K562 (cell line): ENCODE measurements around the gene NCOA6. TPM values are rescaled to one million over a fixed set of nuclear protein-coding genes. Genes with fewer than 3 reads are reported as not detected.

ENCODE experiments used
- ATAC-seq: fragments of 200-7000 bp; cut with Tn5 transposase; 3 replicates; pipeline ENCODE4 v1.9.1; 2020; ENCODE audit warnings: moderate library complexity
- Bru-seq: library from RNA; stranded (reverse); fragments of 400-500 nt; gene quantifications from one replicate; lab custom pipeline; 2021; lab: Mats Ljungman, UMichigan
- BruChase-seq, 2 experiments: library from RNA; stranded (reverse); fragments of 400-500 nt; gene quantifications; one replicate each; lab custom pipeline; 2021; lab: Mats Ljungman, UMichigan
- BruUV-seq: library from RNA; stranded (reverse); fragments of 400-500 nt; replicated peaks from 2 replicates; lab custom pipeline; 2021; lab: Mats Ljungman, UMichigan
- CTCF ChIA-PET: fragments of 300-600 bp; formaldehyde crosslinking; extraction: SDS; loops from one replicate; lab custom pipeline; 2021; ENCODE audit warnings: low intra/inter-chr PET ratio; lab: Yijun Ruan, JAX
- POLR2A ChIA-PET: fragments of 300-600, 350-650 bp; sonication (Branson Sonifier 250); formaldehyde crosslinking; extraction: SDS; loops from one replicate; lab custom pipeline; 2021; ENCODE audit warnings: antibody characterized with exemption, inconsistent platforms; lab: Yijun Ruan, JAX
- DNase-seq, 4 experiments: peaks; one replicate each; pipeline versions ENCODE4 v3.0.0 to v3.0.0-alpha.2; 2011 to 2018; ENCODE audit warnings: low spot score in 3 of 4, mixed read lengths in 3 of 4; ENCODE audit errors: extremely low read depth in 1 of 4
- FAIRE-seq: peaks from 2 replicates; lab custom pipeline; 2011; peaks lifted over from hg19 to GRCh38; lab: Jason Lieb, UNC
- H2AFZ ChIP-seq: 2 replicates; pipeline ENCODE4 v1.6.0; 2011; ENCODE audit warnings: low read depth, low read length, control low read depth, inconsistent platforms
- H3K27ac ChIP-seq: fragments of 200-600 bp; 3 replicates; pipeline ENCODE4 v1.8.0; 2011; ENCODE audit warnings: low read depth, mild to moderate bottlenecking, control low read depth, inconsistent platforms, low read length, moderate library complexity, mixed read lengths; ENCODE audit errors: extremely low read depth
- H3K27me3 ChIP-seq, 2 experiments: fragments of 300-600 bp in 1 of 2; 2 replicates in 1 of 2; 3 replicates in 1 of 2; pipeline versions ENCODE4 v1.6.0 to v1.8.0; 2011; ENCODE audit warnings: inconsistent platforms in 2 of 2, low read length in 2 of 2, mild to moderate bottlenecking in 1 of 2, mixed read lengths in 1 of 2, moderate library complexity in 1 of 2; ENCODE audit not compliant: control insufficient read depth in 2 of 2, insufficient read depth in 2 of 2
- H3K36me3 ChIP-seq: fragments of 300-600 bp; 3 replicates; pipeline ENCODE4 v1.8.0; 2011; ENCODE audit warnings: mild to moderate bottlenecking, low read length, inconsistent platforms; ENCODE audit not compliant: control insufficient read depth, insufficient read depth
- H3K4me1 ChIP-seq, 2 experiments: fragments of 200-600 bp in 1 of 2; replicated peaks in 1 of 2; 2 replicates in 1 of 2; 3 replicates in 1 of 2; pipeline versions ENCODE4 v1.5.1 to v1.8.0; 2011; ENCODE audit warnings: inconsistent platforms in 2 of 2, low read length in 2 of 2, mild to moderate bottlenecking in 1 of 2, mixed read lengths in 1 of 2, moderate library complexity in 1 of 2; ENCODE audit not compliant: control insufficient read depth in 2 of 2, insufficient read depth in 2 of 2
- H3K4me2 ChIP-seq: 2 replicates; pipeline ENCODE4 v1.6.1; 2011; ENCODE audit warnings: low read length, control low read depth, inconsistent platforms, mixed read lengths; ENCODE audit not compliant: insufficient read depth
- H3K4me3 ChIP-seq: fragments of 200-600 bp; sonication (generic), shearing (Covaris generic); 2 replicates; pipeline ENCODE4 v1.5.1; 2016; ENCODE audit warnings: control low read depth, inconsistent platforms
- H3K79me2 ChIP-seq: fragments of 200-600 bp; 3 replicates; pipeline ENCODE4 v1.8.0; 2011; ENCODE audit warnings: low read length, inconsistent platforms; ENCODE audit not compliant: control insufficient read depth, insufficient read depth
- H3K9ac ChIP-seq, 2 experiments: 2 replicates each; pipeline versions ENCODE4 v1.6.0 to v1.6.1; 2011; ENCODE audit warnings: low read depth in 2 of 2, low read length in 2 of 2, control low read depth in 1 of 2, inconsistent platforms in 1 of 2, mild to moderate bottlenecking in 1 of 2, mixed read lengths in 1 of 2; ENCODE audit not compliant: insufficient read depth in 1 of 2
- H3K9me1 ChIP-seq: one replicate; pipeline ENCODE4 v1.6.0; 2011; ENCODE audit warnings: inconsistent platforms, mild to moderate bottlenecking, low read length, moderate library complexity; ENCODE audit not compliant: control insufficient read depth, insufficient read depth
- H3K9me3 ChIP-seq: replicated peaks from 2 replicates; pipeline ENCODE4 v1.5.1; 2011; ENCODE audit warnings: low read depth, low read length, inconsistent platforms; ENCODE audit not compliant: control insufficient read depth, insufficient read depth
- H4K20me1 ChIP-seq: replicated peaks from 2 replicates; pipeline ENCODE4 v1.6.1; 2011; ENCODE audit warnings: low read length, inconsistent platforms, mixed read lengths; ENCODE audit not compliant: control insufficient read depth, insufficient read depth
- ETV6 ChIP-seq, 3 experiments: fragments of 150-350 bp in 1 of 3; sonication (generic) in 1 of 3; formaldehyde crosslinking in 1 of 3; IDR thresholded peaks; 2 replicates each; pipeline versions ENCODE4 v1.6.1 to v1.8.0; 2014 to 2022; ENCODE audit warnings: borderline replicate concordance in 2 of 3, low read depth in 2 of 3, antibody characterized with exemption in 1 of 3, low read length in 1 of 3, mild to moderate bottlenecking in 1 of 3, missing genetic modification reagents in 1 of 3
- GTF2B ChIP-seq: IDR thresholded peaks from 2 replicates; pipeline ENCODE4 v1.6.1; 2011; ENCODE audit not compliant: insufficient read length; ENCODE audit errors: extremely low read depth
- HMG20B ChIP-seq: fragments of 250-450 bp; sonication (Bioruptor Pico); IDR thresholded peaks from 2 replicates; pipeline ENCODE4 v1.5.0; 2021; ENCODE audit warnings: mild to moderate bottlenecking
- HNRNPL ChIP-seq: fragments of 200-400 bp; formaldehyde crosslinking; IDR thresholded peaks from 2 replicates; pipeline ENCODE4 v1.6.1; 2017; ENCODE audit warnings: low read depth, mild to moderate bottlenecking, low read length
- HNRNPUL1 ChIP-seq: fragments of 200-400 bp; formaldehyde crosslinking; IDR thresholded peaks from 2 replicates; pipeline ENCODE4 v1.6.1; 2017; ENCODE audit warnings: low read length
- NCOA4 ChIP-seq: fragments of 450-650 bp; IDR thresholded peaks from 2 replicates; pipeline ENCODE4 v1.6.1; 2018; ENCODE audit warnings: mild to moderate bottlenecking; ENCODE audit not compliant: partially characterized antibody
- NFIC ChIP-seq: fragments of 450-650 bp; IDR thresholded peaks from 2 replicates; pipeline ENCODE4 v1.6.1; 2017; ENCODE audit warnings: mild to moderate bottlenecking, inconsistent platforms
- PTBP1 ChIP-seq: fragments of 200-400 bp; formaldehyde crosslinking; IDR thresholded peaks from 2 replicates; pipeline ENCODE4 v1.6.1; 2017; ENCODE audit warnings: low read depth, low read length
- SOX6 ChIP-seq: fragments of 450-650 bp; IDR thresholded peaks from 2 replicates; pipeline ENCODE4 v1.6.1; 2014; ENCODE audit warnings: mild to moderate bottlenecking
- TAF9B ChIP-seq: fragments of 450-650 bp; IDR thresholded peaks from 2 replicates; pipeline ENCODE4 v1.6.1; 2018; ENCODE audit warnings: mild to moderate bottlenecking; ENCODE audit not compliant: partially characterized antibody
- TGIF2 ChIP-seq: sonication (generic); formaldehyde crosslinking; IDR thresholded peaks from 2 replicates; pipeline ENCODE4 v1.8.1; 2022; ENCODE audit warnings: mild to moderate bottlenecking, missing genetic modification reagents, moderate library complexity
- TSC22D4 ChIP-seq: fragments of 450-650 bp; IDR thresholded peaks from 2 replicates; pipeline ENCODE4 v1.6.1; 2016; ENCODE audit warnings: missing genetic modification characterization, missing biosample characterization, control low read depth
- VEZF1 ChIP-seq: fragments of 200-800 bp; sonication (Bioruptor generic); IDR thresholded peaks from 2 replicates; pipeline ENCODE4 v1.6.1; 2017; ENCODE audit warnings: missing genetic modification characterization, missing compliant biosample characterization
- ZNF696 ChIP-seq: fragments of 250-450 bp; sonication (Bioruptor Pico); conservative IDR thresholded peaks from 2 replicates; pipeline ENCODE4 v1.4.0; 2020; ENCODE audit warnings: mild to moderate bottlenecking, moderate library complexity
- WGBS: fragments of 100-300 bp; shearing (Covaris generic); methylation state at CpG from one replicate; pipeline ENCODE4 v1.1.6; 2016; ENCODE audit warnings: low coverage, mixed read lengths; ENCODE audit not compliant: insufficient coverage; ENCODE audit errors: missing lambda C conversion rate; 5-methylcytosine and 5-hydroxymethylcytosine counted together
- in situ Hi-C: fragments of 300-500 bp; cut with MboI; formaldehyde crosslinking; loops from 4 replicates; pipeline ENCODE4 v1.15.0; 2018; ENCODE audit warnings: inconsistent platforms, mixed read lengths
- intact Hi-C: fragments of 100-400 bp; cut with micrococcal nuclease; formaldehyde crosslinking; loops from 2 replicates; pipeline ENCODE4 v1.14.2; 2022
- long read RNA-seq, 3 experiments: library from polyadenylated mRNA in 2 of 3; library from RNA in 1 of 3; unstranded in 2 of 3; stranded (forward) in 1 of 3; transcript quantifications; one replicate each; pipeline ENCODE4 v2.0.0, GENCODE V29; 2019 to 2022
- polyA minus RNA-seq, 3 experiments: library from RNA; depleted of rRNA, polyadenylated mRNA; stranded (reverse); fragments of >200 nt; gene quantifications; 2 replicates each; pipeline ENCODE4 v1.2.3, GENCODE V29; 2011
- polyA plus RNA-seq, 8 experiments: library from polyadenylated mRNA; depleted of rRNA in 4 of 8; stranded (reverse) in 5 of 8; unstranded in 3 of 8; fragments of >200 nt; fragmentation: Nextera tagmentation in 2 of 8; fragmentation: Illumina TruSeq in 1 of 8; extraction: Ambion mirVana in 2 of 8; extraction: Trizol in 1 of 8; gene quantifications; 2 replicates each; pipeline versions ENCODE4 v1.2.1 to v1.2.3, GENCODE V29; 2011 to 2014; ENCODE audit warnings: inconsistent platforms in 1 of 8, missing spikeins in 1 of 8
- total RNA-seq, 7 experiments: library from RNA; depleted of rRNA in 6 of 7; stranded (reverse); fragments of >200 nt in 6 of 7; fragmentation: Illumina TruSeq in 2 of 7; extraction: Trizol in 2 of 7; gene quantifications; 2 replicates each; pipeline versions ENCODE4 v1.2.1 to v1.2.3, GENCODE V29; 2011 to 2021; ENCODE audit warnings: low replicate concordance in 1 of 7

NCOA6 gene
- total RNA-seq (2011; cell fraction: chromatin; rRNA removed; ENCODE audit: low replicate concordance) = 25.4 and 45.0 TPM in 2 replicates
- 13.2 and 16.3 TPM in 2 replicates for total RNA-seq (2011; cell fraction: nucleolus; rRNA removed)
- 23.8 and 31.5 TPM in 2 replicates for total RNA-seq (2011; cell fraction: nucleoplasm; rRNA removed)
- total RNA-seq (2014; rRNA removed) (5.2 and 8.1 TPM in 2 replicates), total RNA-seq (2014; rRNA removed; fragmentation: Illumina TruSeq; extraction: Trizol) (6.7 and 7.8 TPM in 2 replicates), total RNA-seq (2015; rRNA removed; fragmentation: Illumina TruSeq; extraction: Trizol) (6.1 and 8.4 TPM in 2 replicates), total RNA-seq (2021) (17.3 and 17.7 TPM in 2 replicates), polyA plus RNA-seq (2011; rRNA removed) (9.9 and 12.7 TPM in 2 replicates), polyA plus RNA-seq (2014; fragmentation: Illumina TruSeq; extraction: Trizol) (18.6 and 25.0 TPM in 2 replicates), polyA plus RNA-seq (2014; fragmentation: Nextera tagmentation; extraction: Ambion mirVana) (1 to 10 TPM; 8.2 to 9.5 TPM), polyA plus RNA-seq (2014; rRNA removed) (12.2 TPM in 2 replicates), polyA minus RNA-seq (2011; rRNA and poly(A)+ RNA removed) (18.4 and 18.5 TPM in 2 replicates), Bru-seq, nascent RNA (percentile 70 among the genes with signal in this experiment), BruChase-seq, experiment 1, labeled RNA remaining after a 2-hour chase (percentile 78 among the genes with signal in this experiment), BruChase-seq, experiment 2, labeled RNA remaining after a 6-hour chase (percentile 79 among the genes with signal in this experiment)
- polyA plus RNA-seq (2011; cell fraction: cytosol; rRNA removed) = 13.6 and 16.0 TPM in 2 replicates
- polyA plus RNA-seq (2011; cell fraction: nucleus; rRNA removed) = 10.0 and 12.5 TPM in 2 replicates
- polyA plus RNA-seq (2012) = 16.1 and 16.6 TPM in 2 replicates
- 16.5 and 18.4 TPM in 2 replicates for polyA minus RNA-seq (2011; cell fraction: cytosol; rRNA and poly(A)+ RNA removed)
- polyA minus RNA-seq (2011; cell fraction: nucleus; rRNA and poly(A)+ RNA removed) = 8.5 and 11.3 TPM in 2 replicates
- long read RNA-seq, experiment 1, partial matches to known transcripts = 19 of 50 reads
- long read RNA-seq, experiment 1, other reads (novel, unspliced or antisense) = 31 of 50 reads
- long read RNA-seq, experiment 2, full-length matches to known transcripts = 1 of 13 reads
- long read RNA-seq, experiment 2, partial matches to known transcripts = 7 of 13 reads
- long read RNA-seq, experiment 2, other reads (novel, unspliced or antisense) = 5 of 13 reads
- long read RNA-seq, experiment 3, partial matches to known transcripts = 7 of 7 reads
- long read RNA-seq, experiment 3, other reads (novel, unspliced or antisense) = 0 of 7 reads

- WGBS = 11% methylated on average over 17 of the region's 52 CpGs
- H3K9me1 ChIP-seq = no peaks in the 10 kb centered on the region
- H3K9me3 ChIP-seq = no peaks in the 10 kb centered on the region
- 0 out of 3 replicates have a peak, but pooled peaks cover 7% of the 10 kb centered on the region for H3K36me3 ChIP-seq
- intact Hi-C loops = no loop called here
- peaks cover 44% of the 10 kb centered on the region for H3K79me2 ChIP-seq
- peak within 1 kb of the TSS; percentile 83 for H3K4me3 ChIP-seq
- peak within 1 kb of the TSS; percentile 94 for H3K4me2 ChIP-seq
- DNase-seq = peak; percentile 89 to 96 (median 93)
- ChIA-PET CTCF (interaction anchor here (0.7 kb wide), 1 partner anchor 50 kb away, joined by 3 read pairs; no protein-coding TSS in a partner anchor), POLR2A (interaction anchor here (0.5 to 2.1 kb wide), 9 partner anchors 10 to 735 kb away, joined by 3 to 8 read pairs (median 4); partner anchors contain the start of gene ACSS2)
- H3K27me3 ChIP-seq = no peaks in the 10 kb centered on the region
- H3K4me1 ChIP-seq = peaks cover 20% of the 10 kb centered on the region in 2 experiments; a peak in 4 of 5 replicates
- peak within 1 kb of the TSS; percentile 81 to 98 for H3K9ac ChIP-seq
- BruUV-seq = TSS peak; percentile 98
- in situ Hi-C loops = no loop called here
- peak; percentile 35 for FAIRE-seq
- peaks cover 11% of the 10 kb centered on the region; the same call in 1 of the 2 replicates for H4K20me1 ChIP-seq
- H3K27ac ChIP-seq = peak within 1 kb of the TSS; percentile 91
- ATAC-seq = peak; percentile 67
- peak within 1 kb of the TSS; percentile 98 for H2AFZ ChIP-seq
- TF ChIP-seq SOX6 (no peak), GTF2B (no peak), NFIC (peak; percentile 39), VEZF1 (CRISPR knock-in tag) (peak; percentile 96), PTBP1 (no peak), TGIF2 (CRISPR knock-in tag) (no peak), TSC22D4 (tag) (no peak), HMG20B (CRISPR knock-in tag) (no peak), NCOA4 (peak; percentile 9), ETV6 (IDR thresholded peaks at IDR 0.05; ENCODE audit: borderline replicate concordance in 1 of 2, low read depth in 2 of 2, low read length in 1 of 2) (no peak), ETV6 (CRISPR knock-in tag; IDR thresholded peaks at IDR 0.05; ENCODE audit: borderline replicate concordance) (no peak), ZNF696 (no peak), HNRNPL (no peak), TAF9B (peak; percentile 35), HNRNPUL1 (no peak)
These were observed at the start of gene NCOA6 for GRCh38 chr20:34825530-34826362. Gene NCOA6 (minus strand): TSS chr20:34825651. CDS start chr20:34782355, 43,296 bp downstream.
